SU-DHL-6 (cell line): ENCODE measurements around the gene GANAB.

Experiments used
- H2AFZ ChIP-seq: fragments of 200-600 bp; sonication (generic); 2 replicates; pipeline ENCODE4 v1.6.1; 2014; ENCODE audit warnings: low read depth, mild to moderate bottlenecking, moderate library complexity, mixed read lengths, antibody characterized with exemption, low read length; ENCODE audit not compliant: severe bottlenecking
- H3F3A ChIP-seq: fragments of 200-600 bp; shearing (Covaris generic); 2 replicates; pipeline ENCODE4 v1.6.0; 2016; ENCODE audit warnings: antibody characterized with exemption, mild to moderate bottlenecking; ENCODE audit not compliant: insufficient read depth
- H3K27ac ChIP-seq: fragments of 200-600 bp; sonication (generic); 2 replicates; pipeline ENCODE4 v1.5.1; 2016; ENCODE audit warnings: low read depth, mild to moderate bottlenecking, low read length, moderate library complexity, mixed read lengths
- H3K27me3 ChIP-seq: fragments of 200-600 bp; sonication (generic), shearing (Covaris generic); 2 replicates; pipeline ENCODE4 v1.6.0; 2014; ENCODE audit warnings: mild to moderate bottlenecking, low read length
- H3K36me3 ChIP-seq: fragments of 200-600 bp; sonication (generic); 2 replicates; pipeline ENCODE4 v1.6.1; 2014; ENCODE audit warnings: mild to moderate bottlenecking, low read length, mixed read lengths
- H3K4me2 ChIP-seq: fragments of 300-600, 200-600 bp; shearing (Covaris generic), sonication (generic); 2 replicates; pipeline ENCODE4 v1.6.0; 2014; ENCODE audit warnings: low read length, low read depth, mild to moderate bottlenecking; ENCODE audit not compliant: poor library complexity, severe bottlenecking
- H3K4me3 ChIP-seq: fragments of 200-600 bp; sonication (generic); 2 replicates; pipeline ENCODE4 v1.5.1; 2014; ENCODE audit warnings: antibody characterized with exemption, low read length, mild to moderate bottlenecking, mixed read lengths; ENCODE audit not compliant: insufficient read depth, poor library complexity, severe bottlenecking
- H3K79me2 ChIP-seq: fragments of 200-600 bp; sonication (generic); 2 replicates; pipeline ENCODE4 v1.6.1; 2014; ENCODE audit warnings: mild to moderate bottlenecking, low read length, moderate library complexity; ENCODE audit not compliant: insufficient read depth
- H3K9ac ChIP-seq: fragments of 200-600 bp; sonication (generic); 2 replicates; pipeline ENCODE4 v1.7.0; 2014; ENCODE audit warnings: mild to moderate bottlenecking, low read length
- H3K9me2 ChIP-seq: fragments of 200-600 bp; sonication (generic); replicated peaks from 2 replicates; pipeline ENCODE4 v1.6.1; 2014; ENCODE audit warnings: low read length; ENCODE audit not compliant: insufficient read depth
- H3K9me3 ChIP-seq: fragments of 200-600 bp; sonication (generic); 2 replicates; pipeline ENCODE4 v1.6.1; 2014; ENCODE audit warnings: low read length, mixed read lengths; ENCODE audit not compliant: insufficient read depth
- H4K20me1 ChIP-seq: fragments of 200-600 bp; sonication (generic); 2 replicates; pipeline ENCODE4 v1.6.1; 2014; ENCODE audit warnings: low read depth, mild to moderate bottlenecking, antibody characterized with exemption, low read length, moderate library complexity, mixed read lengths
- CTCF ChIP-seq: fragments of 200-600 bp; sonication (generic); IDR thresholded peaks from one replicate; pipeline ENCODE4 v1.5.1; 2017; ENCODE audit warnings: antibody characterized with exemption, mild to moderate bottlenecking, low read length, moderate library complexity; ENCODE audit not compliant: insufficient read depth, poor library complexity, severe bottlenecking
- EZH2phosphoT487 ChIP-seq: fragments of 200-600 bp; sonication (generic), shearing (Covaris generic); conservative IDR thresholded peaks from 2 replicates; pipeline ENCODE4 v1.6.1; 2018; ENCODE audit warnings: mild to moderate bottlenecking, antibody characterized with exemption, low read length, moderate library complexity, mixed read lengths

Gene GANAB

GRCh38 chr11:62649486-62649885 is 3.1 kb upstream of the GANAB start:
- H3K36me3 ChIP-seq = no peaks in the 10 kb centered on the region
- H3K27me3 ChIP-seq = no peaks in the 10 kb centered on the region
- peaks cover 4% of the 10 kb centered on the region for H3F3A ChIP-seq
- no peak overlapping the region for H3K27ac ChIP-seq
- H3K4me3 ChIP-seq = no peak overlapping the region
- peaks cover 41% of the 10 kb centered on the region for H3K79me2 ChIP-seq
- no peaks in the 10 kb centered on the region for H4K20me1 ChIP-seq
- TF ChIP-seq CTCF = no peak
- no peak for TF ChIP-seq EZH2phosphoT487
- H3K4me2 ChIP-seq = no peak overlapping the region
- no peak overlapping the region for H2AFZ ChIP-seq
- no peak overlapping the region for H3K9ac ChIP-seq
- H3K9me3 ChIP-seq = no peaks in the 10 kb centered on the region
- H3K9me2 ChIP-seq = no peaks in the 10 kb centered on the region

GRCh38 chr11:62648967-62649364 is 2.6 kb upstream of the GANAB start:
- Histone ChIP-seq H3K4me2 (no peak overlapping the region), H3K27ac (no peak overlapping the region), H3K79me2 (peaks cover 46% of the 10 kb centered on the region), H3K9me3 (no peaks in the 10 kb centered on the region), H3K27me3 (no peaks in the 10 kb centered on the region), H3K4me3 (no peak overlapping the region), H3F3A (peaks cover 4% of the 10 kb centered on the region), H3K36me3 (no peaks in the 10 kb centered on the region), H3K9ac (no peak overlapping the region), H4K20me1 (no peaks in the 10 kb centered on the region), H2AFZ (no peak overlapping the region), H3K9me2 (no peaks in the 10 kb centered on the region)
- TF ChIP-seq EZH2phosphoT487 (no peak), CTCF (no peak)

GRCh38 chr11:62648185-62648966 is 2.0 kb upstream of the GANAB start:
- H4K20me1 ChIP-seq = no peaks in the 10 kb centered on the region
- no peak for TF ChIP-seq CTCF
- TF ChIP-seq EZH2phosphoT487 = no peak
- peaks cover 4% of the 10 kb centered on the region for H3F3A ChIP-seq
- H3K9ac ChIP-seq = no peak overlapping the region
- H3K27me3 ChIP-seq = no peaks in the 10 kb centered on the region
- H3K36me3 ChIP-seq = no peaks in the 10 kb centered on the region
- no peaks in the 10 kb centered on the region for H3K9me2 ChIP-seq
- peaks cover 52% of the 10 kb centered on the region for H3K79me2 ChIP-seq
- no peak overlapping the region for H3K4me2 ChIP-seq
- H3K4me3 ChIP-seq = no peak overlapping the region
- no peak overlapping the region for H3K27ac ChIP-seq
- no peaks in the 10 kb centered on the region for H3K9me3 ChIP-seq
- no peak overlapping the region for H2AFZ ChIP-seq
